ENCODE measurements around the gene RAB20. TPM values are rescaled to one million over a fixed set of nuclear protein-coding genes. Genes with fewer than 3 reads are reported as not detected.
A peak's percentile ranks its signal among the peaks of the same experiment; 100 is the strongest.

Gene RAB20
- total RNA-seq, 8 experiments from 2014 or later, result 0.58 to 11.8 (median 2.6) TPM

- Histone ChIP-seq H3K4me1 (replicated peaks in 1 of 2) (peaks cover 8 to 14% of the 10 kb centered on the region in 2 donors), H3K27ac (no peak overlapping the region), H3K4me3 (no peak overlapping the region)
- WGBS, 10 experiments, result 53 to 100% (median 98%) methylated on average over 1 to 8 of the region's 18 CpGs; no CpG with 5 or more reads in 4 of the 10 experiments
- in situ Hi-C loops (cut with MboI; ENCODE audit: low pct_unique_long_range_greater_than_20kb in 2 of 9, low sequenced_read_pairs in 9 of 9, unreplicated experiment in 9 of 9), result no loop called here
- no peak for ATAC-seq (replicated peaks in 6 of 8)
Observed at GRCh38 chr13:110484290-110485048, 77.1 kb downstream of the RAB20 start.

- no peak overlapping the region for H3K27ac ChIP-seq
- peaks cover 9 to 19% of the 10 kb centered on the region in 2 donors for H3K4me1 ChIP-seq (replicated peaks in 1 of 2)
- in situ Hi-C loops (cut with MboI; ENCODE audit: low pct_unique_long_range_greater_than_20kb in 2 of 9, low sequenced_read_pairs in 9 of 9, unreplicated experiment in 9 of 9), result no loop called here
- no peak for ATAC-seq (replicated peaks in 6 of 8)
- WGBS, 10 experiments, result 60 to 100% (median 93%) methylated on average over 1 to 13 of the region's 13 CpGs; no CpG with 5 or more reads in 1 of the 10 experiments
- no peak overlapping the region for H3K4me3 ChIP-seq
Observed at GRCh38 chr13:110483386-110483968, 78.0 kb downstream of the RAB20 start.

- in situ Hi-C loops (cut with MboI; ENCODE audit: low pct_unique_long_range_greater_than_20kb in 2 of 9, low sequenced_read_pairs in 9 of 9, unreplicated experiment in 9 of 9), result no loop called here
- Histone ChIP-seq H3K4me1 (replicated peaks in 1 of 2) (peaks cover 9 to 17% of the 10 kb centered on the region in 2 donors), H3K4me3 (no peak overlapping the region), H3K27ac (peak overlapping the region in 1 of 2 donors; percentile 8)
- 83 to 100% (median 83%) methylated on average over 1 to 2 of the region's 5 CpGs; no CpG with 5 or more reads in 7 of the 10 experiments for WGBS, 10 experiments
- peak in 4 of 8 experiments; percentile 27 to 40 (median 38) for ATAC-seq (replicated peaks in 6 of 8)
Observed at GRCh38 chr13:110480161-110480560, 81.4 kb downstream of the RAB20 start.

- Histone ChIP-seq H3K4me1 (replicated peaks in 1 of 2) (peaks cover 9 to 17% of the 10 kb centered on the region in 2 donors), H3K4me3 (no peak overlapping the region), H3K27ac (no peak overlapping the region)
- 90 to 95% (median 92%) methylated on average over 2 to 4 of the region's 11 CpGs; no CpG with 5 or more reads in 7 of the 10 experiments for WGBS, 10 experiments
- in situ Hi-C loops (cut with MboI; ENCODE audit: low pct_unique_long_range_greater_than_20kb in 2 of 9, low sequenced_read_pairs in 9 of 9, unreplicated experiment in 9 of 9), result no loop called here
- ATAC-seq (replicated peaks in 6 of 8), result peak in 4 of 8 experiments; percentile 17 to 59 (median 46)
Observed at GRCh38 chr13:110479648-110480047, 81.9 kb downstream of the RAB20 start.

GRCh38 chr13:110479215-110479545 is 82.3 kb downstream of the RAB20 start:
- Histone ChIP-seq H3K4me3 (no peak overlapping the region), H3K4me1 (replicated peaks in 1 of 2) (peaks cover 9 to 17% of the 10 kb centered on the region in 2 donors), H3K27ac (no peak overlapping the region)
- WGBS, 10 experiments, result 100% methylated on average over 1 of the region's 6 CpGs; no CpG with 5 or more reads in 9 of the 10 experiments
- peak in 1 of 8 experiments; percentile 25 for ATAC-seq (replicated peaks in 6 of 8)
- in situ Hi-C loops (cut with MboI; ENCODE audit: low pct_unique_long_range_greater_than_20kb in 2 of 9, low sequenced_read_pairs in 9 of 9, unreplicated experiment in 9 of 9), result no loop called here

GRCh38 chr13:110478405-110479214 is 82.9 kb downstream of the RAB20 start:
- no peak overlapping the region for H3K27ac ChIP-seq
- H3K4me3 ChIP-seq, result no peak overlapping the region
- peak in 5 of 8 experiments; percentile 19 to 55 (median 31) for ATAC-seq (replicated peaks in 6 of 8)
- 67 to 98% (median 92%) methylated on average over 2 to 9 of the region's 16 CpGs; no CpG with 5 or more reads in 4 of the 10 experiments for WGBS, 10 experiments
- peaks cover 9 to 17% of the 10 kb centered on the region in 2 donors for H3K4me1 ChIP-seq (replicated peaks in 1 of 2)
- in situ Hi-C loops (cut with MboI; ENCODE audit: low pct_unique_long_range_greater_than_20kb in 2 of 9, low sequenced_read_pairs in 9 of 9, unreplicated experiment in 9 of 9), result no loop called here

- 40 to 100% (median 100%) methylated on average over 1 to 3 of the region's 4 CpGs; no CpG with 5 or more reads in 1 of the 10 experiments for WGBS, 10 experiments
- Histone ChIP-seq H3K27ac (no peak overlapping the region), H3K4me1 (replicated peaks in 1 of 2) (peaks cover 9 to 17% of the 10 kb centered on the region in 2 donors), H3K4me3 (no peak overlapping the region)
- no peak for ATAC-seq (replicated peaks in 6 of 8)
- in situ Hi-C loops (cut with MboI; ENCODE audit: low pct_unique_long_range_greater_than_20kb in 2 of 9, low sequenced_read_pairs in 9 of 9, unreplicated experiment in 9 of 9), result no loop called here
Observed at GRCh38 chr13:110477706-110478245, 83.7 kb downstream of the RAB20 start.

GRCh38 chr13:110476220-110476617 is 85.3 kb downstream of the RAB20 start:
- Histone ChIP-seq H3K27ac (no peak overlapping the region), H3K4me1 (replicated peaks in 1 of 2) (peaks cover 18 to 25% of the 10 kb centered on the region in 2 donors), H3K4me3 (no peak overlapping the region)
- WGBS, 10 experiments, result 80 to 100% (median 84%) methylated on average over 2 to 9 of the region's 12 CpGs; no CpG with 5 or more reads in 4 of the 10 experiments
- ATAC-seq (replicated peaks in 6 of 8), result no peak
- in situ Hi-C loops (cut with MboI; ENCODE audit: low pct_unique_long_range_greater_than_20kb in 2 of 9, low sequenced_read_pairs in 9 of 9, unreplicated experiment in 9 of 9), result no loop called here

- Histone ChIP-seq H3K27ac (no peak overlapping the region), H3K4me3 (no peak overlapping the region), H3K4me1 (replicated peaks in 1 of 2) (peaks cover 24 to 31% of the 10 kb centered on the region in 2 donors)
- WGBS, 10 experiments, result 81 to 100% (median 93%) methylated on average over 1 to 15 of the region's 18 CpGs; no CpG with 5 or more reads in 3 of the 10 experiments
- in situ Hi-C loops (cut with MboI; ENCODE audit: low pct_unique_long_range_greater_than_20kb in 2 of 9, low sequenced_read_pairs in 9 of 9, unreplicated experiment in 9 of 9), result no loop called here
- no peak for ATAC-seq (replicated peaks in 6 of 8)
Observed at GRCh38 chr13:110475550-110476219, 85.8 kb downstream of the RAB20 start.

GRCh38 chr13:110475117-110475516 is 86.4 kb downstream of the RAB20 start:
- no peak overlapping the region for H3K4me3 ChIP-seq
- WGBS, 10 experiments, result 83 to 100% (median 95%) methylated on average over 1 to 6 of the region's 9 CpGs; no CpG with 5 or more reads in 5 of the 10 experiments
- no peak for ATAC-seq (replicated peaks in 6 of 8)
- H3K27ac ChIP-seq, result no peak overlapping the region
- in situ Hi-C loops (cut with MboI; ENCODE audit: low pct_unique_long_range_greater_than_20kb in 2 of 9, low sequenced_read_pairs in 9 of 9, unreplicated experiment in 9 of 9), result no loop called here
- peaks cover 26 to 32% of the 10 kb centered on the region in 2 donors for H3K4me1 ChIP-seq (replicated peaks in 1 of 2)

GRCh38 chr13:110474713-110475112 is 86.8 kb downstream of the RAB20 start:
- H3K27ac ChIP-seq, result no peak overlapping the region
- peaks cover 22 to 28% of the 10 kb centered on the region in 2 donors for H3K4me1 ChIP-seq (replicated peaks in 1 of 2)
- H3K4me3 ChIP-seq, result no peak overlapping the region
- ATAC-seq (replicated peaks in 6 of 8), result no peak
- WGBS, 10 experiments, result 80 to 100% (median 92%) methylated on average over 2 to 7 of the region's 21 CpGs; no CpG with 5 or more reads in 5 of the 10 experiments
- in situ Hi-C loops (cut with MboI; ENCODE audit: low pct_unique_long_range_greater_than_20kb in 2 of 9, low sequenced_read_pairs in 9 of 9, unreplicated experiment in 9 of 9), result no loop called here

All from motor neuron (in vitro differentiated cells).